ENCODE results near the gene SEPTIN5.

DNA sequence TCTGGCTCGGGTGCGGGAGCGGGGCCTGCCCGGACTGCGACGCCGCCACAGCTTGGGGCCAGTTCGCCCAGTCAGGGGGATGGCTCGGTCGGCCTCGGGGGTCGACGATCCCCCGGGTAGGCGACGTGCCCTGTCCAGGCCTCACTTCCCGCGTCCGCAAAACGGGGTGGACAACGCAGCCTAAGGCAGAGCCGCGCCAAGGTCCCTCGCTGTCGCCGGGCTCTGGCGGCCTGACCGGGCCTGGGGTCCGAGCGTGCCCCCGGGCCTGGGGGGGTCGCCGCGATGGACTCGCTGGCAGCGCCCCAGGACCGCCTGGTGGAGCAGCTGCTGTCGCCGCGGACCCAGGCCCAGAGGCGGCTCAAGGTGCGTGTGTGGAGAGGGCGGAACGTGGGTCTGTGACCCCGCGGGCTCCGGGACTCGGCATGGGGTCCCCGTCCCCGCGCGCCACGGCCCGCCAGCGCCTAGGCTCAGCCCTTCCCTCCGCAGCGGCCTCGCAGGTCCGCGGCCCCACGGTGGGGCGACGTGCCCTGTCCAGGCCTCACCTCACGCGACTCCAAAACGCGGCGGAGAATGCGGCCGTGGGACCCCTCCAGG lies 4.2 kb downstream of the SEPTIN5 start:
- TF ChIP-seq, protein P1, sequence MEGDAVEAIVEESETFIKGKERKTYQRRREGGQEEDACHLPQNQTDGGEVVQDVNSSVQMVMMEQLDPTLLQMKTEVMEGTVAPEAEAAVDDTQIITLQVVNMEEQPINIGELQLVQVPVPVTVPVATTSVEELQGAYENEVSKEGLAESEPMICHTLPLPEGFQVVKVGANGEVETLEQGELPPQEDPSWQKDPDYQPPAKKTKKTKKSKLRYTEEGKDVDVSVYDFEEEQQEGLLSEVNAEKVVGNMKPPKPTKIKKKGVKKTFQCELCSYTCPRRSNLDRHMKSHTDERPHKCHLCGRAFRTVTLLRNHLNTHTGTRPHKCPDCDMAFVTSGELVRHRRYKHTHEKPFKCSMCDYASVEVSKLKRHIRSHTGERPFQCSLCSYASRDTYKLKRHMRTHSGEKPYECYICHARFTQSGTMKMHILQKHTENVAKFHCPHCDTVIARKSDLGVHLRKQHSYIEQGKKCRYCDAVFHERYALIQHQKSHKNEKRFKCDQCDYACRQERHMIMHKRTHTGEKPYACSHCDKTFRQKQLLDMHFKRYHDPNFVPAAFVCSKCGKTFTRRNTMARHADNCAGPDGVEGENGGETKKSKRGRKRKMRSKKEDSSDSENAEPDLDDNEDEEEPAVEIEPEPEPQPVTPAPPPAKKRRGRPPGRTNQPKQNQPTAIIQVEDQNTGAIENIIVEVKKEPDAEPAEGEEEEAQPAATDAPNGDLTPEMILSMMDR (conservative IDR thresholded peaks at IDR 0.05; ENCODE audit: low read length), result no peak
- TF ChIP-seq EZH2phosphoT487 (IDR thresholded peaks at IDR 0.05; ENCODE audit: borderline replicate concordance), result no peak
